Fibroblast of skin of right biceps (primary cell): Measurements from ENCODE around the gene PSMD5.

Experiments used
- DNase-seq: peaks from one replicate; pipeline ENCODE4 v3.0.0-alpha.2; 2013

The PSMD5 gene

GRCh38 chr9:120801441-120801840 lies 41.3 kb downstream of the PSMD5 start:
- no peak for DNase-seq

GRCh38 chr9:120792898-120793765 lies 49.6 kb downstream of the PSMD5 start, which contains the start of gene FBXW2:
Gene FBXW2 (minus strand): TSS chr9:120793416. CDS start chr9:120788258, 5,158 bp downstream.
- DNase-seq, result peak; percentile 92

GRCh38 chr9:120791161-120791560 lies 51.6 kb downstream of the PSMD5 start:
- DNase-seq, result no peak

GRCh38 chr9:120787933-120788332 lies 54.8 kb downstream of the PSMD5 start:
- DNase-seq, result no peak

- peak; percentile 20 for DNase-seq
Measured at GRCh38 chr9:120783602-120784047, 59.1 kb downstream of the PSMD5 start.

GRCh38 chr9:120781236-120781635 lies 61.5 kb downstream of the PSMD5 start:
- DNase-seq, result no peak

GRCh38 chr9:120780367-120780766 lies 62.4 kb downstream of the PSMD5 start:
- DNase-seq, result no peak

- no peak for DNase-seq
Measured at GRCh38 chr9:120779227-120779626, 63.5 kb downstream of the PSMD5 start.

GRCh38 chr9:120778758-120779157 lies 64.0 kb downstream of the PSMD5 start:
- DNase-seq, result no peak

- DNase-seq, result no peak
Measured at GRCh38 chr9:120777229-120777628, 65.5 kb downstream of the PSMD5 start.

- no peak for DNase-seq
Measured at GRCh38 chr9:120776788-120777187, 65.9 kb downstream of the PSMD5 start.

- no peak for DNase-seq
Measured at GRCh38 chr9:120775859-120776258, 66.9 kb downstream of the PSMD5 start.

GRCh38 chr9:120774719-120775118 lies 68.0 kb downstream of the PSMD5 start:
- DNase-seq, result no peak

GRCh38 chr9:120773256-120773655 lies 69.5 kb downstream of the PSMD5 start:
- DNase-seq, result no peak

GRCh38 chr9:120770931-120771330 lies 71.8 kb downstream of the PSMD5 start:
- no peak for DNase-seq

- DNase-seq, result no peak
Measured at GRCh38 chr9:120768886-120769285, 73.8 kb downstream of the PSMD5 start.

- DNase-seq, result no peak
Measured at GRCh38 chr9:120768247-120768646, 74.5 kb downstream of the PSMD5 start.

GRCh38 chr9:120767451-120767850 lies 75.3 kb downstream of the PSMD5 start:
- DNase-seq, result no peak
